ENCODE measurements around the gene CIRBP. TPM values are rescaled to one million over a fixed set of nuclear protein-coding genes. Genes with fewer than 3 reads are reported as not detected.

Gene CIRBP
- total and polyA plus RNA-seq, 9 of the 15 experiments (the other 6 are each of a cell fraction or from before 2014, with no cell fraction given): 20.5 to 327 (median 176) TPM

DNA sequence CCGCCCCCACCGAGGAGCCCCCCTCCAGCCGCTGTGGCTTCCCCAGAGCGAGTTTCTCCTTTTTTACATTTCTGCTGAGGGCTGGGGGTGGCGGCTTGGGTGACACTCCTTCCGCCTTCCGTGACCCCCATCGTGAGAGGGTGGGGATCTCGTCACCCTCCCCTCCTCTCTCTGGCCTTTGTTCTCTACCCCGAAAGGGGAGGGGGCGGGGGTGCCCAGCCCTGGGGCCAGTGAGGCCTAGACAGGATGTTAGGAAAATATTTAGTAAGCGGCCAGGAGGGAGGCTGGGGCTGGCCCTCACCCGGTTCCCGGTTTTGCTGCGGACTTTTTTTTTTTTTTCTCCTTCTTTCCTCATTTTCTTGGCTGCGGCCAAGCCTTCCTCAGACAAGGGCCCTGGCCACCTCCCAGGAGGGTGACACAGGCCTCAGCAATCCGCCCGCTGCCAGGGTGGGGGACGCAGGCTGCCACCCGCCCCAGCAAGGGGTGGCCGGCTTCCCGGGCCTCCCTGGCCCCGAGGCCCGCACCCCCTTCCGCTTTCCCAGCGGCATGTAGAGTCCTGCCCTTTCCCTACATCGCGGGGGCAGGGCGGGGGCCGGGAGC, 16.8 kb upstream of the CIRBP start (continued):
- peak; percentile 40; the same call in 1 of the 2 replicates for TF ChIP-seq ZNF384 (IDR thresholded peaks at IDR 0.05; ENCODE audit: low read depth, low read length)
- no peak for TF ChIP-seq ZNF408 (CRISPR knock-in tag; IDR thresholded peaks at IDR 0.05; ENCODE audit: low read depth)
- TF ChIP-seq, protein P1, sequence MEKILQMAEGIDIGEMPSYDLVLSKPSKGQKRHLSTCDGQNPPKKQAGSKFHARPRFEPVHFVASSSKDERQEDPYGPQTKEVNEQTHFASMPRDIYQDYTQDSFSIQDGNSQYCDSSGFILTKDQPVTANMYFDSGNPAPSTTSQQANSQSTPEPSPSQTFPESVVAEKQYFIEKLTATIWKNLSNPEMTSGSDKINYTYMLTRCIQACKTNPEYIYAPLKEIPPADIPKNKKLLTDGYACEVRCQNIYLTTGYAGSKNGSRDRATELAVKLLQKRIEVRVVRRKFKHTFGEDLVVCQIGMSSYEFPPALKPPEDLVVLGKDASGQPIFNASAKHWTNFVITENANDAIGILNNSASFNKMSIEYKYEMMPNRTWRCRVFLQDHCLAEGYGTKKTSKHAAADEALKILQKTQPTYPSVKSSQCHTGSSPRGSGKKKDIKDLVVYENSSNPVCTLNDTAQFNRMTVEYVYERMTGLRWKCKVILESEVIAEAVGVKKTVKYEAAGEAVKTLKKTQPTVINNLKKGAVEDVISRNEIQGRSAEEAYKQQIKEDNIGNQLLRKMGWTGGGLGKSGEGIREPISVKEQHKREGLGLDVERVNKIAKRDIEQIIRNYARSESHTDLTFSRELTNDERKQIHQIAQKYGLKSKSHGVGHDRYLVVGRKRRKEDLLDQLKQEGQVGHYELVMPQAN (IDR thresholded peaks at IDR 0.05; ENCODE audit: borderline replicate concordance): no peak
- TF ChIP-seq, protein P2, sequence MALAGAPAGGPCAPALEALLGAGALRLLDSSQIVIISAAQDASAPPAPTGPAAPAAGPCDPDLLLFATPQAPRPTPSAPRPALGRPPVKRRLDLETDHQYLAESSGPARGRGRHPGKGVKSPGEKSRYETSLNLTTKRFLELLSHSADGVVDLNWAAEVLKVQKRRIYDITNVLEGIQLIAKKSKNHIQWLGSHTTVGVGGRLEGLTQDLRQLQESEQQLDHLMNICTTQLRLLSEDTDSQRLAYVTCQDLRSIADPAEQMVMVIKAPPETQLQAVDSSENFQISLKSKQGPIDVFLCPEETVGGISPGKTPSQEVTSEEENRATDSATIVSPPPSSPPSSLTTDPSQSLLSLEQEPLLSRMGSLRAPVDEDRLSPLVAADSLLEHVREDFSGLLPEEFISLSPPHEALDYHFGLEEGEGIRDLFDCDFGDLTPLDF (CRISPR knock-in tag; IDR thresholded peaks at IDR 0.05): no peak
- TF ChIP-seq, protein P3, sequence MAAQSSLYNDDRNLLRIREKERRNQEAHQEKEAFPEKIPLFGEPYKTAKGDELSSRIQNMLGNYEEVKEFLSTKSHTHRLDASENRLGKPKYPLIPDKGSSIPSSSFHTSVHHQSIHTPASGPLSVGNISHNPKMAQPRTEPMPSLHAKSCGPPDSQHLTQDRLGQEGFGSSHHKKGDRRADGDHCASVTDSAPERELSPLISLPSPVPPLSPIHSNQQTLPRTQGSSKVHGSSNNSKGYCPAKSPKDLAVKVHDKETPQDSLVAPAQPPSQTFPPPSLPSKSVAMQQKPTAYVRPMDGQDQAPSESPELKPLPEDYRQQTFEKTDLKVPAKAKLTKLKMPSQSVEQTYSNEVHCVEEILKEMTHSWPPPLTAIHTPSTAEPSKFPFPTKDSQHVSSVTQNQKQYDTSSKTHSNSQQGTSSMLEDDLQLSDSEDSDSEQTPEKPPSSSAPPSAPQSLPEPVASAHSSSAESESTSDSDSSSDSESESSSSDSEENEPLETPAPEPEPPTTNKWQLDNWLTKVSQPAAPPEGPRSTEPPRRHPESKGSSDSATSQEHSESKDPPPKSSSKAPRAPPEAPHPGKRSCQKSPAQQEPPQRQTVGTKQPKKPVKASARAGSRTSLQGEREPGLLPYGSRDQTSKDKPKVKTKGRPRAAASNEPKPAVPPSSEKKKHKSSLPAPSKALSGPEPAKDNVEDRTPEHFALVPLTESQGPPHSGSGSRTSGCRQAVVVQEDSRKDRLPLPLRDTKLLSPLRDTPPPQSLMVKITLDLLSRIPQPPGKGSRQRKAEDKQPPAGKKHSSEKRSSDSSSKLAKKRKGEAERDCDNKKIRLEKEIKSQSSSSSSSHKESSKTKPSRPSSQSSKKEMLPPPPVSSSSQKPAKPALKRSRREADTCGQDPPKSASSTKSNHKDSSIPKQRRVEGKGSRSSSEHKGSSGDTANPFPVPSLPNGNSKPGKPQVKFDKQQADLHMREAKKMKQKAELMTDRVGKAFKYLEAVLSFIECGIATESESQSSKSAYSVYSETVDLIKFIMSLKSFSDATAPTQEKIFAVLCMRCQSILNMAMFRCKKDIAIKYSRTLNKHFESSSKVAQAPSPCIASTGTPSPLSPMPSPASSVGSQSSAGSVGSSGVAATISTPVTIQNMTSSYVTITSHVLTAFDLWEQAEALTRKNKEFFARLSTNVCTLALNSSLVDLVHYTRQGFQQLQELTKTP (IDR thresholded peaks at IDR 0.05; ENCODE audit: low read depth in 1 of 2, partially characterized antibody in 2 of 2): peak in 1 of 2 experiments; percentile 57
- TF ChIP-seq PCBP1 (IDR thresholded peaks at IDR 0.05; ENCODE audit: low read depth, low read length, poor library complexity, severe bottlenecking): peak; percentile 21
- TF ChIP-seq TGIF2 (CRISPR knock-in tag; IDR thresholded peaks at IDR 0.05): no peak
- TF ChIP-seq ZNF133 (CRISPR knock-in tag; IDR thresholded peaks at IDR 0.05): no peak
- TF ChIP-seq, protein P4, sequence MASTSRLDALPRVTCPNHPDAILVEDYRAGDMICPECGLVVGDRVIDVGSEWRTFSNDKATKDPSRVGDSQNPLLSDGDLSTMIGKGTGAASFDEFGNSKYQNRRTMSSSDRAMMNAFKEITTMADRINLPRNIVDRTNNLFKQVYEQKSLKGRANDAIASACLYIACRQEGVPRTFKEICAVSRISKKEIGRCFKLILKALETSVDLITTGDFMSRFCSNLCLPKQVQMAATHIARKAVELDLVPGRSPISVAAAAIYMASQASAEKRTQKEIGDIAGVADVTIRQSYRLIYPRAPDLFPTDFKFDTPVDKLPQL (IDR thresholded peaks at IDR 0.05; ENCODE audit: extremely low read depth, insufficient read length): no peak
- TF ChIP-seq, protein P5, sequence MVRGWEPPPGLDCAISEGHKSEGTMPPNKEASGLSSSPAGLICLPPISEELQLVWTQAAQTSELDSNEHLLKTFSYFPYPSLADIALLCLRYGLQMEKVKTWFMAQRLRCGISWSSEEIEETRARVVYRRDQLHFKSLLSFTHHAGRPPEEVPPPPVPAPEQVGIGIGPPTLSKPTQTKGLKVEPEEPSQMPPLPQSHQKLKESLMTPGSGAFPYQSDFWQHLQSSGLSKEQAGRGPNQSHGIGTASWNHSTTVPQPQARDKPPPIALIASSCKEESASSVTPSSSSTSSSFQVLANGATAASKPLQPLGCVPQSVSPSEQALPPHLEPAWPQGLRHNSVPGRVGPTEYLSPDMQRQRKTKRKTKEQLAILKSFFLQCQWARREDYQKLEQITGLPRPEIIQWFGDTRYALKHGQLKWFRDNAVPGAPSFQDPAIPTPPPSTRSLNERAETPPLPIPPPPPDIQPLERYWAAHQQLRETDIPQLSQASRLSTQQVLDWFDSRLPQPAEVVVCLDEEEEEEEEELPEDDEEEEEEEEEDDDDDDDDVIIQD (CRISPR knock-in tag; IDR thresholded peaks at IDR 0.05): no peak
- 0 out of 2 replicates have a peak, but pooled peaks have one; percentile 14 for TF ChIP-seq ELF1 (tag; IDR thresholded peaks at IDR 0.05)
- TF ChIP-seq PURB (CRISPR knock-in tag; IDR thresholded peaks at IDR 0.05; ENCODE audit: low read depth): no peak
- TF ChIP-seq RNF2 (IDR thresholded peaks at IDR 0.05): no peak
- TF ChIP-seq CHD1 (IDR thresholded peaks at IDR 0.05; ENCODE audit: low read length): peak; percentile 68
- TF ChIP-seq ARID1B (IDR thresholded peaks at IDR 0.05): no peak
- TF ChIP-seq KDM1A (IDR thresholded peaks at IDR 0.05): peak in 1 of 2 experiments; percentile 80; a peak in 1 of 4 replicates
- no peak for TF ChIP-seq ZNF354B (CRISPR knock-in tag; IDR thresholded peaks at IDR 0.05)
- TF ChIP-seq ZNF695 (CRISPR knock-in tag; IDR thresholded peaks at IDR 0.05): no peak
- no peak for TF ChIP-seq ETS2 (tag; IDR thresholded peaks at IDR 0.05; ENCODE audit: borderline replicate concordance, poor library complexity, severe bottlenecking)

Data from K562 (cell line).